ENCODE results near the gene SYTL2. TPM values are rescaled to one million over a fixed set of nuclear protein-coding genes. Genes with fewer than 3 reads are reported as not detected.

The SYTL2 gene
- total RNA-seq, 2 experiments from 2014 or later, result 9.5 to 11.2 TPM

DNA sequence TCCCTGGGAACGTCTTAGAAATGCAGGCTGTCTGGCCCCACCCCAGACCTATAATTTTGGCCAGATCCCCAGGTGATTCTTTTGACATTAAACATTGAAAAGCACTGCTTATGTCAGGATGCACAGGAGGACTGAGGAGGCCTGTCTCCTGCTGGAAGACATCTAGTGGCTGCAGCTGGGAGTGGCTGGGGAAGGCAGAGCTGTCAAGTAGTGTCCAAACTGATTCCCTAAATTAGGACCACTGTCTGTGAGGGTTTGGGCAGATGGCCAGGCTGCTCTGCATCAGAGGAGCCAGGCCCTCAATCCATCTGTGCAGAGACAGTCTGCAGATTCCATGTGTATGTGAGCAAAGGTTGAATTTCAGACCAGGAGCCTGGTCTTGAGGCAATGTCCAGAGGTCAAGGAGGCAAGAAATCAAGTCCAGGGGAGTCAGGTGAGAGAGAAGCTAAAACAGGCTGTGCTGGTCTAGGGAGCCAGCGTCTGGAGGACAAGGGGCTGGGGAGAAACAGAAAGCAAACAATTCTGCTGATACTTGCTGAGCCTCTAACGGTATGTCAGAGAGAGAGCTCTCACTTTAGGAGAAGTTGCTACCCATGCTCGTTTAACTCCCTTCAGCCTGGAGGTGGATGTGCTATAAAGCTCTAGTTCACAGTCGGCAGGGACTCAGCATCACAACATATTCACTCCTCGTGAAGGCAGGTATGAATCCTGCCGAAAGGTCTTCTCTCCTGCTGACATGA, 15.3 kb upstream of the SYTL2 start:
- H3K4me1 Mint-ChIP-seq (ENCODE audit: low read depth), result peaks cover 62% of the 10 kb centered on the region
- intact Hi-C loops (cut with micrococcal nuclease), result loop anchor here (10.0 kb wide), 1 partner anchor 161 kb away; the partner anchor contains the start of gene CREBZF
- no peaks in the 10 kb centered on the region for H3K36me3 Mint-ChIP-seq (ENCODE audit: low read depth)
- H3K27ac Mint-ChIP-seq, result no peak overlapping the region
- H3K27me3 Mint-ChIP-seq, result no peaks in the 10 kb centered on the region
- TF ChIP-seq, protein P1, sequence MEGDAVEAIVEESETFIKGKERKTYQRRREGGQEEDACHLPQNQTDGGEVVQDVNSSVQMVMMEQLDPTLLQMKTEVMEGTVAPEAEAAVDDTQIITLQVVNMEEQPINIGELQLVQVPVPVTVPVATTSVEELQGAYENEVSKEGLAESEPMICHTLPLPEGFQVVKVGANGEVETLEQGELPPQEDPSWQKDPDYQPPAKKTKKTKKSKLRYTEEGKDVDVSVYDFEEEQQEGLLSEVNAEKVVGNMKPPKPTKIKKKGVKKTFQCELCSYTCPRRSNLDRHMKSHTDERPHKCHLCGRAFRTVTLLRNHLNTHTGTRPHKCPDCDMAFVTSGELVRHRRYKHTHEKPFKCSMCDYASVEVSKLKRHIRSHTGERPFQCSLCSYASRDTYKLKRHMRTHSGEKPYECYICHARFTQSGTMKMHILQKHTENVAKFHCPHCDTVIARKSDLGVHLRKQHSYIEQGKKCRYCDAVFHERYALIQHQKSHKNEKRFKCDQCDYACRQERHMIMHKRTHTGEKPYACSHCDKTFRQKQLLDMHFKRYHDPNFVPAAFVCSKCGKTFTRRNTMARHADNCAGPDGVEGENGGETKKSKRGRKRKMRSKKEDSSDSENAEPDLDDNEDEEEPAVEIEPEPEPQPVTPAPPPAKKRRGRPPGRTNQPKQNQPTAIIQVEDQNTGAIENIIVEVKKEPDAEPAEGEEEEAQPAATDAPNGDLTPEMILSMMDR (IDR thresholded peaks at IDR 0.05), result peak; percentile 17
- DNase-seq (peak; percentile 39), ATAC-seq (no peak)
- CTCF ChIA-PET, result interaction anchor here (0.8 to 3.1 kb wide), 14 partner anchors 9 to 231 kb away, joined by 3 to 11 read pairs (median 4); partner anchors contain the start of gene CCDC83
- H3K9me3 Mint-ChIP-seq, result no peaks in the 10 kb centered on the region
- no peak overlapping the region for H3K4me3 Mint-ChIP-seq
- POLR2A ChIA-PET, result interaction anchor here (1.2 to 1.5 kb wide), 3 partner anchors 13 to 161 kb away, joined by 4 read pairs; partner anchors contain the start of gene CREBZF

DNA sequence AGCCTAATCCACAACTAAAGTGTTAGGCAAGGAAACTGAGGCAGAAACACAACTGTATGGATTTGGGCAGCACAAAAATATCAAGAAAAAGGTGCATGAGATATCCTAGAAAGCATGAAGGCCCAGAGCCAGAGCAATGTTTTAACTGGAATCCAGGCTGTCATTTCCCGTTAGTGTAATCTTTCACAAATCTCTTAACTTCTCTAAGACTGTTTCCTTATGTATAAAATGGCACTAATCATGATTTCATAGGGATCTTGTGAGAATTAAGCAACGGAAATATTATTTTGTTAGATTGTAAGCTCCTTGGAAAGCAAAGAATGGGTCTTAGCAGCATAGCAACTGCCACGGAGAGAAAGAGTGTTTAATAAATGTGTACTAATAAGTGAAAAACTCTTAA, 14.7 kb upstream of the SYTL2 start:
- ChIA-PET POLR2A (interaction anchor here (1.5 kb wide), 1 partner anchor 13 kb away, joined by 4 read pairs; no protein-coding TSS in a partner anchor), CTCF (interaction anchor here (0.8 to 3.1 kb wide), 10 partner anchors 11 to 231 kb away, joined by 3 to 11 read pairs (median 3); partner anchors contain the start of genes CCDC83 and SYTL2)
- Mint-ChIP-seq H3K4me3 (no peak overlapping the region), H3K9me3 (no peaks in the 10 kb centered on the region), H3K4me1 (ENCODE audit: low read depth) (peaks cover 64% of the 10 kb centered on the region), H3K36me3 (ENCODE audit: low read depth) (no peaks in the 10 kb centered on the region), H3K27me3 (no peaks in the 10 kb centered on the region), H3K27ac (no peak overlapping the region)
- ATAC-seq (no peak), DNase-seq (no peak)
- TF ChIP-seq, protein P1 (IDR thresholded peaks at IDR 0.05), result no peak
- intact Hi-C loops (cut with micrococcal nuclease), result loop anchor here (10.0 kb wide), 1 partner anchor 161 kb away; the partner anchor contains the start of gene CREBZF

GRCh38 chr11:85823816-85824215, 12.9 kb upstream of the SYTL2 start:
- ATAC-seq (peak; percentile 79), DNase-seq (peak; percentile 70)
- no peaks in the 10 kb centered on the region for H3K36me3 Mint-ChIP-seq (ENCODE audit: low read depth)
- POLR2A ChIA-PET, result interaction anchor here (1.0 to 1.5 kb wide), 3 partner anchors 9 to 15 kb away, joined by 3 to 4 read pairs (median 3); partner anchors contain the start of gene SYTL2
- CTCF ChIA-PET, result interaction anchor here (0.6 to 2.8 kb wide), 6 partner anchors 9 to 137 kb away, joined by 3 to 11 read pairs (median 3); partner anchors contain the start of genes CCDC83 and SYTL2
- intact Hi-C loops (cut with micrococcal nuclease), result loop anchor here (5.0 to 10.0 kb wide), 3 partner anchors 72 to 159 kb away; partner anchors contain the start of gene CREBZF
- H3K27me3 Mint-ChIP-seq, result no peaks in the 10 kb centered on the region
- H3K4me3 Mint-ChIP-seq, result no peak overlapping the region
- TF ChIP-seq, protein P1 (IDR thresholded peaks at IDR 0.05), result no peak
- H3K4me1 Mint-ChIP-seq (ENCODE audit: low read depth), result peaks cover 64% of the 10 kb centered on the region
- H3K9me3 Mint-ChIP-seq, result no peaks in the 10 kb centered on the region
- peak overlapping the region; percentile 69 for H3K27ac Mint-ChIP-seq

GRCh38 chr11:85822814-85823213, 11.9 kb upstream of the SYTL2 start:
- H3K27ac Mint-ChIP-seq, result no peak overlapping the region
- CTCF ChIA-PET, result interaction anchor here (1.5 to 1.9 kb wide), 2 partner anchors 10 to 136 kb away, joined by 3 to 7 read pairs; no protein-coding TSS in a partner anchor
- no peaks in the 10 kb centered on the region for H3K36me3 Mint-ChIP-seq (ENCODE audit: low read depth)
- no peak for DNase-seq
- H3K4me1 Mint-ChIP-seq (ENCODE audit: low read depth), result peaks cover 56% of the 10 kb centered on the region
- intact Hi-C loops (cut with micrococcal nuclease), result loop anchor here (5.0 to 10.0 kb wide), 3 partner anchors 71 to 158 kb away; partner anchors contain the start of gene CREBZF
- no peak overlapping the region for H3K4me3 Mint-ChIP-seq
- H3K27me3 Mint-ChIP-seq, result no peaks in the 10 kb centered on the region
- ATAC-seq, result no peak
- POLR2A ChIA-PET, result no interaction called here
- H3K9me3 Mint-ChIP-seq, result no peaks in the 10 kb centered on the region
- TF ChIP-seq, protein P1 (IDR thresholded peaks at IDR 0.05), result no peak

Data from activated CD8-positive, alpha-beta T cell treated with anti-CD3 and anti-CD28 coated beads for 36 hours (primary cell).